ENCODE measurements around the gene SNPH.

Gene SNPH

DNA sequence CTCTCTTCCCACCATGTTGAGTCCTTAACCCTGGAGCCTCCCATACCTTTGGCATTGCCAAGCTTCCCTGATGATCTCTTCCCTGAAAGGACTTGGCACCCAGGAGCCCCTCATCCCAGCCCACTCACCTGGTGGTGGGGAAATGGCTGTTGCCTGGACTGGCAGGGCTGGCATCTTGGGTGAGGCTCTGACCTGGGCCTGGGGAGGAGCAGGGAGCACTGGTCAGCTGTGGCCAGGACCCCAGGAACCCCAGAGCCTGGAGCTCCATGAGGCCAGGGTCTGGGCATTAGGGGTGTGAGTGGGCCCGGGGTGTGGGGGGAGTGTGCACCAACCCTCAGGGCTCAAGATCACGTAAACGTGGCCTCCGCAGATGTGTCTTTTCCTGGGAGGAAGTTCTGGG is 53.4 kb downstream of the SNPH start:
- ChIA-PET POLR2A (no interaction called here), CTCF (interaction anchor here (0.6 to 2.6 kb wide), 4 partner anchors 118 to 146 kb away, joined by 3 to 12 read pairs (median 5); no protein-coding TSS in a partner anchor)
- no peak overlapping the region for H3K4me3 ChIP-seq (ENCODE audit: low read depth, low read length)
- no peak for DNase-seq (ENCODE audit: low read depth, low spot score)
- TF ChIP-seq, protein P1, sequence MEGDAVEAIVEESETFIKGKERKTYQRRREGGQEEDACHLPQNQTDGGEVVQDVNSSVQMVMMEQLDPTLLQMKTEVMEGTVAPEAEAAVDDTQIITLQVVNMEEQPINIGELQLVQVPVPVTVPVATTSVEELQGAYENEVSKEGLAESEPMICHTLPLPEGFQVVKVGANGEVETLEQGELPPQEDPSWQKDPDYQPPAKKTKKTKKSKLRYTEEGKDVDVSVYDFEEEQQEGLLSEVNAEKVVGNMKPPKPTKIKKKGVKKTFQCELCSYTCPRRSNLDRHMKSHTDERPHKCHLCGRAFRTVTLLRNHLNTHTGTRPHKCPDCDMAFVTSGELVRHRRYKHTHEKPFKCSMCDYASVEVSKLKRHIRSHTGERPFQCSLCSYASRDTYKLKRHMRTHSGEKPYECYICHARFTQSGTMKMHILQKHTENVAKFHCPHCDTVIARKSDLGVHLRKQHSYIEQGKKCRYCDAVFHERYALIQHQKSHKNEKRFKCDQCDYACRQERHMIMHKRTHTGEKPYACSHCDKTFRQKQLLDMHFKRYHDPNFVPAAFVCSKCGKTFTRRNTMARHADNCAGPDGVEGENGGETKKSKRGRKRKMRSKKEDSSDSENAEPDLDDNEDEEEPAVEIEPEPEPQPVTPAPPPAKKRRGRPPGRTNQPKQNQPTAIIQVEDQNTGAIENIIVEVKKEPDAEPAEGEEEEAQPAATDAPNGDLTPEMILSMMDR (IDR thresholded peaks at IDR 0.05; ENCODE audit: insufficient read depth, low read length, missing control alignments), result no peak

DNA sequence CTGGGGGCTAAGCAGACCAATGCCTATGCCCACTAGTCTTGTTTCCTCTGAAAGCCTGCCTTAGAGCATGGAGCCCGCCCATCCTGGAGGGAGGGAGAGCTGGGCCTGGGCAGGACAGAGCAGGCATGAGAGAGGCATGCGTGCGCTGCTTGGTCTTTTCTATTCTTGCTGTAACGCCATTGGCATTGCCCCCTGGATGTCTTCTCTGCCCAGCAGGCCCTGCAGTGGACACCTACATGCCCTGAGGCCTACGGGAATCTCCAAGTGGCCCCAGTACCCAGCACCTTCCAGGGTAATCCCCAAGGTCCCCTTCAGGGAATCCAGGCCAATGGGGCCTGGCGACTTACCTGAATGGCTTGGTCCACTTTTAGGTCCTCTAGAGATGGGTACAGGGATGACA is 53.9 kb downstream of the SNPH start:
- no peak overlapping the region for H3K4me3 ChIP-seq (ENCODE audit: low read depth, low read length)
- ChIA-PET POLR2A (no interaction called here), CTCF (interaction anchor here (1.8 to 2.6 kb wide), 2 partner anchors 117 to 119 kb away, joined by 7 to 12 read pairs; no protein-coding TSS in a partner anchor)
- no peak for DNase-seq (ENCODE audit: low read depth, low spot score)
- TF ChIP-seq, protein P1 (IDR thresholded peaks at IDR 0.05; ENCODE audit: insufficient read depth, low read length, missing control alignments), result no peak

DNA sequence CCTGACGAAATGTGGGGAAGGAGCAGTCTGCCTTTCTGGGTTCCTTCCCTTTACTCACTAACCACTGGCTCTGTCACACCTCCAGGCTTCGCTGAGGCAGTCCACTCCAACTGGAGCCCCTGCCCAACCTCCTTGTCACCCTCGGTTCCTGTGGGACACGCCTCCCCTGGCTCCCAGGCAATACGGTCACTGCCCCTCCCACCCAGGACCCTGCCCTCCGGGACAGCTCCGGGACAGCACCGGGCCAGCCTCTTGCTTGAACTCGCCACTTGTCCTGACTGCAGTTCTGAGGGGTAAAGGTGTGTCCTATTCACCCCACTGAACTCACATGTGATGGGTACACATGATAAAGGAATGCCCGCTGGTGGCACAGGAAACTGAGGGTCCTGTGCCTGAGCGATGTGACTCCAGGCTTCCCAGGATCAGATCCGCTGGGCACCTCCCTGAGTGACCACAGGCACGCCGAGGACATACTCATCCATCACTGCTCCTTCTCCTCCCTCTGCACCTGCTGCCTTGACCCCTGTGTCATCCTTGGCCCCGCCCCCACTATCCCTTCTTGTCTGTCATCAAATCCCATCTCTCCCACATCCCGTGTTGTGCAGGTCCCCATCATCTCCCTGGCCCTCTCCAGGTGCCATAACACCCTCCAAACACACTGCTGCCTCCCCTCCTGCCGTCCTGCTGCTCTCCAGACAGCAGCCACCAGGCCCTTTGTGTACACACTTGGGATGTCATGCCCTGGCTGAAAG is 55.0 kb downstream of the SNPH start:
- TF ChIP-seq, protein P1 (IDR thresholded peaks at IDR 0.05; ENCODE audit: insufficient read depth, low read length, missing control alignments), result no peak
- DNase-seq (ENCODE audit: low read depth, low spot score), result no peak
- POLR2A ChIA-PET, result no interaction called here
- CTCF ChIA-PET, result interaction anchor here (1.0 to 3.9 kb wide), 5 partner anchors 9 to 147 kb away, joined by 3 to 51 read pairs (median 11); no protein-coding TSS in a partner anchor
- H3K4me3 ChIP-seq (ENCODE audit: low read depth, low read length), result no peak overlapping the region

DNA sequence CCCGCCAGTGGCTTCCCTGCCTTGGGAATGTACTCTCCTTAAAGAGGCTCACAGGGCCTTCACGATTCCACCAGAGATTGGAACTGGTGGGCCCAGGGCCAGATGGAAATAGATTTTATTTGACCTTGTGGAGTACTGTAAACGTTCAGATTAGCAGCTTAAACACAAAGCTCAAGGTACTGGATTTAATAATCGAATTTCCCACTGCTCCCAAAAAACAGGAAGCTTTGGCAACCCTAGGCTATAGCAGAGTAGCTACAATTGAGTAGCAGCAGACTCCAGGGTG is 55.5 kb downstream of the SNPH start:
- H3K4me3 ChIP-seq (ENCODE audit: low read depth, low read length), result no peak overlapping the region
- POLR2A ChIA-PET, result no interaction called here
- TF ChIP-seq, protein P1 (IDR thresholded peaks at IDR 0.05; ENCODE audit: insufficient read depth, low read length, missing control alignments), result no peak
- CTCF ChIA-PET, result interaction anchor here (1.0 to 3.9 kb wide), 6 partner anchors 9 to 182 kb away, joined by 3 to 51 read pairs (median 10); no protein-coding TSS in a partner anchor
- DNase-seq (ENCODE audit: low read depth, low spot score), result no peak

DNA sequence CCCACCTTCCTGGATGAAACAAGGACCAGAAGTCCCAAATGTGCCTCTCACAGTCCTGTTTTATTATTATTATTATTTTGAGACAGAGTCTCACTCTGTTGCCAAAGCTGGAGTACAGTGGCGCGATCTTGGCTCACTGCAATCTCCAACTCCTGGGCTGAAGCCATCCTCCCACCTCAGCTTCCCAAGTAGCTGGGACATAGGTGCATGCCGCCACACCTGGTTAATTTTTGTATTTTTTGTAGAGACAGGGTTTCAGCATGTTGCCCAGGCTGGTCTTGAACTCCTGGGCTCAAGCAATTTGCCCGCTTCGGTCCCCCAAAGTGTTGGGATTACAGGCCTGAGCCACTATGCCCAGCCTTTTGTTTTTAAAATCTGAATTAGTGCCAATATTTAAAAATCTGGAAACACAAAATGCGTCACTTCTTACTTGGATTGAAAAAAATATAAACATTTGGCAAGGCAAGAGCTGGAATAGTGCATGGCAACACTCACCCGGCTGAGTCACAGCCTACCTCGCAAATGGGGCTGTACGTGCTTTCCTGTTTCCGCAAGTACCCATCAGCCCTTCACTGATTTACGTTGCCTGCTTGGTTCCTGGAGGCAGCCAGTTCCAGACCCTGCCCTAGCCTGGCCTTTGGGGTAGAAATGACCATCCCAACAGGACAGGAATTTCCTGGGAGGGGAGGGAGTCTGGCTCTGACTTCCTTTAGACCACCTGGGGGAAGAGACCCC is 56.6 kb downstream of the SNPH start:
- DNase-seq (ENCODE audit: low read depth, low spot score), result peak; percentile 90
- no peak overlapping the region for H3K4me3 ChIP-seq (ENCODE audit: low read depth, low read length)
- POLR2A ChIA-PET, result interaction anchor here (0.9 kb wide), 1 partner anchor 96 kb away, joined by 3 read pairs; no protein-coding TSS in a partner anchor
- TF ChIP-seq, protein P1 (IDR thresholded peaks at IDR 0.05; ENCODE audit: insufficient read depth, low read length, missing control alignments), result no peak
- CTCF ChIA-PET, result interaction anchor here (0.7 to 3.9 kb wide), 10 partner anchors 10 to 181 kb away, joined by 3 to 51 read pairs (median 5); no protein-coding TSS in a partner anchor

DNA sequence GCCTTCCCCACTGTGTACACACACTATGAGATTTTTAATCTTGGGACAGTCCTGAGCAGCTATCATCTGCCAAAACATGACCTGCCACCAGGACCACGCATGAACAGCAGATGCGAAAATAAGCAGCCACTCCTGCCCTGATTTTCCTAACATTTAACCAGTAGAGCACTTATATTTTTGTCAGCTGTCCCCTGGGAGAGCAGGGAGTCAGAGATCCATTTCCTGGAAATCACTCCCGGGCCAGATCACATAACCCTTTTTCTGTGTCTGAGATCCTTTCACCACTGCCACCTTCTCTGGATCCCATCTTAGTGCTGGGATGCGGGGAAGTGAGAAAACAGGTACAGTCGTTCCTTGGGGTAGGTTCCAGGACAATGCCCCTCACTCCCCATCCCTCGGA is 57.2 kb downstream of the SNPH start:
- POLR2A ChIA-PET, result interaction anchor here (0.9 kb wide), 1 partner anchor 95 kb away, joined by 3 read pairs; no protein-coding TSS in a partner anchor
- TF ChIP-seq, protein P1 (IDR thresholded peaks at IDR 0.05; ENCODE audit: insufficient read depth, low read length, missing control alignments), result no peak
- no peak for DNase-seq (ENCODE audit: low read depth, low spot score)
- no peak overlapping the region for H3K4me3 ChIP-seq (ENCODE audit: low read depth, low read length)
- CTCF ChIA-PET, result interaction anchor here (0.7 to 3.9 kb wide), 7 partner anchors 11 to 145 kb away, joined by 3 to 51 read pairs (median 10); no protein-coding TSS in a partner anchor

All from AG04449 (cell line).